ENCODE results near the gene CLDN6. TPM values are rescaled to one million over a fixed set of nuclear protein-coding genes. Genes with fewer than 3 reads are reported as not detected.
A peak's percentile ranks its signal among the peaks of the same experiment; 100 is the strongest.

Gene CLDN6
- total RNA-seq, 1 donor from 2014 or later, result 33.0 TPM

GRCh38 chr16:2968368-2968737 is 49.6 kb downstream of the CLDN6 start:
- Mint-ChIP-seq H3K36me3 (ENCODE audit: low read depth, unreplicated experiment) (peaks cover 8% of the 10 kb centered on the region), H3K4me3 (ENCODE audit: unreplicated experiment) (peak overlapping the region; percentile 80), H3K4me1 (ENCODE audit: unreplicated experiment) (peaks cover 6% of the 10 kb centered on the region), H3K27ac (ENCODE audit: unreplicated experiment) (peak overlapping the region; percentile 57), H3K27me3 (ENCODE audit: unreplicated experiment) (peaks cover 26% of the 10 kb centered on the region), H3K9me3 (ENCODE audit: unreplicated experiment) (no peaks in the 10 kb centered on the region)
- DNase-seq (ENCODE audit: low spot score), result no peak
- TF ChIP-seq CTCF (IDR thresholded peaks at IDR 0.05; ENCODE audit: unreplicated experiment), result no peak

- no peak for DNase-seq (ENCODE audit: low spot score)
- Mint-ChIP-seq H3K27ac (ENCODE audit: unreplicated experiment) (no peak overlapping the region), H3K36me3 (ENCODE audit: low read depth, unreplicated experiment) (peaks cover 8% of the 10 kb centered on the region), H3K4me3 (ENCODE audit: unreplicated experiment) (no peak overlapping the region), H3K27me3 (ENCODE audit: unreplicated experiment) (peaks cover 26% of the 10 kb centered on the region), H3K4me1 (ENCODE audit: unreplicated experiment) (peaks cover 6% of the 10 kb centered on the region), H3K9me3 (ENCODE audit: unreplicated experiment) (no peaks in the 10 kb centered on the region)
- TF ChIP-seq CTCF (IDR thresholded peaks at IDR 0.05; ENCODE audit: unreplicated experiment), result no peak
Observed at GRCh38 chr16:2967721-2968161, 50.2 kb downstream of the CLDN6 start.

GRCh38 chr16:2967211-2967631 is 50.8 kb downstream of the CLDN6 start:
- Mint-ChIP-seq H3K36me3 (ENCODE audit: low read depth, unreplicated experiment) (peaks cover 8% of the 10 kb centered on the region), H3K4me1 (ENCODE audit: unreplicated experiment) (peaks cover 6% of the 10 kb centered on the region), H3K4me3 (ENCODE audit: unreplicated experiment) (no peak overlapping the region), H3K27me3 (ENCODE audit: unreplicated experiment) (peaks cover 26% of the 10 kb centered on the region), H3K9me3 (ENCODE audit: unreplicated experiment) (no peaks in the 10 kb centered on the region), H3K27ac (ENCODE audit: unreplicated experiment) (no peak overlapping the region)
- no peak for DNase-seq (ENCODE audit: low spot score)
- no peak for TF ChIP-seq CTCF (IDR thresholded peaks at IDR 0.05; ENCODE audit: unreplicated experiment)

- no peak for DNase-seq (ENCODE audit: low spot score)
- H3K27me3 Mint-ChIP-seq (ENCODE audit: unreplicated experiment), result peaks cover 30% of the 10 kb centered on the region
Observed at GRCh38 chr16:2966808-2967191, 51.2 kb downstream of the CLDN6 start.

More at GRCh38 chr16:2966808-2967191, 51.2 kb downstream of the CLDN6 start:
- TF ChIP-seq CTCF (IDR thresholded peaks at IDR 0.05; ENCODE audit: unreplicated experiment), result no peak
- H3K27ac Mint-ChIP-seq (ENCODE audit: unreplicated experiment), result no peak overlapping the region
- peaks cover 4% of the 10 kb centered on the region for H3K36me3 Mint-ChIP-seq (ENCODE audit: low read depth, unreplicated experiment)
- H3K4me3 Mint-ChIP-seq (ENCODE audit: unreplicated experiment), result no peak overlapping the region
- no peaks in the 10 kb centered on the region for H3K9me3 Mint-ChIP-seq (ENCODE audit: unreplicated experiment)
- peaks cover 6% of the 10 kb centered on the region for H3K4me1 Mint-ChIP-seq (ENCODE audit: unreplicated experiment)
